ENCODE results near the gene OTUB2. TPM values are rescaled to one million over a fixed set of nuclear protein-coding genes. Genes with fewer than 3 reads are reported as not detected.

OTUB2 gene
- total RNA-seq, 1 experiment from 2014 or later, result 1.2 TPM

DNA sequence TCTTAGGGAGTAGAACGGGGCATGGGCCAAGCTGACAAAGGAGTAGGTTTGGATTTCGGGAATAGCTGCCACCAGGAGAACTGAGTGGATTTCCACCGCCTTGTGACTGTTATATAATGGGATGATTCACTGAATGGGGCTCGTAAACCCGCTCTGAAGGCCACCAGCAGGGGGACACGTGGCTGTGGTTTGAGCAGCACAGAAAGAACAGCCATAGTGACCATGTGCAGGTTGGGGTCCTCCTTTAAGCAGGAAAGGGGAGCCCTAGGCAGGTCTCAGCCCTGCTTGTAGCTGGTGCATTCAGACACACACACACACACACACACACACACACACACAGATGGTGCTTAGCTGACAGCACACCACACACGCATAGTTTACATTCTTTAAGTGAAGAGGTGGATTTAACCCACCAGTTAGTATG, 41.1 kb upstream of the OTUB2 start:
- Histone ChIP-seq H3K4me1 (peaks cover 9% of the 10 kb centered on the region), H3K9me3 (no peaks in the 10 kb centered on the region), H3K4me3 (ENCODE audit: low read depth, low read length) (no peak overlapping the region), H3K27me3 (replicated peaks; ENCODE audit: control insufficient read depth, insufficient read depth, low read length) (no peaks in the 10 kb centered on the region), H3K36me3 (ENCODE audit: control insufficient read depth, insufficient read depth, low read length) (no peaks in the 10 kb centered on the region)
- TF ChIP-seq, protein P1, sequence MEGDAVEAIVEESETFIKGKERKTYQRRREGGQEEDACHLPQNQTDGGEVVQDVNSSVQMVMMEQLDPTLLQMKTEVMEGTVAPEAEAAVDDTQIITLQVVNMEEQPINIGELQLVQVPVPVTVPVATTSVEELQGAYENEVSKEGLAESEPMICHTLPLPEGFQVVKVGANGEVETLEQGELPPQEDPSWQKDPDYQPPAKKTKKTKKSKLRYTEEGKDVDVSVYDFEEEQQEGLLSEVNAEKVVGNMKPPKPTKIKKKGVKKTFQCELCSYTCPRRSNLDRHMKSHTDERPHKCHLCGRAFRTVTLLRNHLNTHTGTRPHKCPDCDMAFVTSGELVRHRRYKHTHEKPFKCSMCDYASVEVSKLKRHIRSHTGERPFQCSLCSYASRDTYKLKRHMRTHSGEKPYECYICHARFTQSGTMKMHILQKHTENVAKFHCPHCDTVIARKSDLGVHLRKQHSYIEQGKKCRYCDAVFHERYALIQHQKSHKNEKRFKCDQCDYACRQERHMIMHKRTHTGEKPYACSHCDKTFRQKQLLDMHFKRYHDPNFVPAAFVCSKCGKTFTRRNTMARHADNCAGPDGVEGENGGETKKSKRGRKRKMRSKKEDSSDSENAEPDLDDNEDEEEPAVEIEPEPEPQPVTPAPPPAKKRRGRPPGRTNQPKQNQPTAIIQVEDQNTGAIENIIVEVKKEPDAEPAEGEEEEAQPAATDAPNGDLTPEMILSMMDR (IDR thresholded peaks at IDR 0.05; ENCODE audit: insufficient read depth in 1 of 2, low read depth in 1 of 2, low read length in 1 of 2, severe bottlenecking in 1 of 2, unreplicated experiment in 1 of 2), result peak; percentile 37 to 47
- intact Hi-C loops (cut with micrococcal nuclease; ENCODE audit: unreplicated experiment), result loop anchor here (1.0 kb wide), 1 partner anchor 16 kb away; no protein-coding TSS in a partner anchor
- Mint-ChIP-seq H3K36me3 (ENCODE audit: insufficient read depth, unreplicated experiment) (no peaks in the 10 kb centered on the region), H3K27ac (ENCODE audit: unreplicated experiment) (no peak overlapping the region), H3K9me3 (ENCODE audit: unreplicated experiment) (no peaks in the 10 kb centered on the region), H3K4me1 (ENCODE audit: low read depth, unreplicated experiment) (no peaks in the 10 kb centered on the region), H3K4me3 (ENCODE audit: unreplicated experiment) (no peak overlapping the region), H3K27me3 (ENCODE audit: insufficient read depth, unreplicated experiment) (no peaks in the 10 kb centered on the region)
- CTCF ChIA-PET, result interaction anchor here (0.6 to 1.0 kb wide), 2 partner anchors 15 to 17 kb away, joined by 4 to 5 read pairs; no protein-coding TSS in a partner anchor
- POLR2A ChIA-PET, result no interaction called here
- BruUV-seq (replicated peaks), result no TSS peak
- DNase-seq, result peak; percentile 67

DNA sequence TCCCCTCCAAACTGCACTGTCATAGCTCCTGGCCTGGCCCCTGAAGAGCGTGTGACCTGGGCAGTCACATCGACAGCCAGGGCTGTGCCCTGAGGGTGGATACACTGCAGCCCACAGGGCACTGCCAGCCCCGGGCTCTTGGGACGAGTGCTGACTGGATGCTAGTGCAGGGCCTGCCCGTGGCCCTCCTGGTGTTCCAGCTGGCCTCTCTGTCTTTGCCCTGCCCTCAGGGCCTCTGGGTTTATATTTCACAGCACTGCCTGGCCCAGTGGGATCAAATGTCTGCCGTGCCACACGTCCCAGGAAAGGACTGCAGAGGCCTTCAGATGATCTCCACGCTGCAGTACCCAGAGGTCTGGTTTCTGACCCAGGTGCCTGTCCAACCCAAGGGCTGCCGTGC, 39.2 kb upstream of the OTUB2 start:
- BruUV-seq (replicated peaks), result no TSS peak
- no peaks in the 10 kb centered on the region for H3K36me3 ChIP-seq (ENCODE audit: control insufficient read depth, insufficient read depth, low read length)
- no peaks in the 10 kb centered on the region for H3K9me3 ChIP-seq
- TF ChIP-seq, protein P1 (IDR thresholded peaks at IDR 0.05; ENCODE audit: insufficient read depth in 1 of 2, low read depth in 1 of 2, low read length in 1 of 2, severe bottlenecking in 1 of 2, unreplicated experiment in 1 of 2), result no peak
- intact Hi-C loops (cut with micrococcal nuclease; ENCODE audit: unreplicated experiment), result no loop called here
- H3K36me3 Mint-ChIP-seq (ENCODE audit: insufficient read depth, unreplicated experiment), result no peaks in the 10 kb centered on the region
- no peak overlapping the region for H3K4me3 Mint-ChIP-seq (ENCODE audit: unreplicated experiment)
- H3K27ac Mint-ChIP-seq (ENCODE audit: unreplicated experiment), result no peak overlapping the region
- no peak overlapping the region for H3K4me3 ChIP-seq (ENCODE audit: low read depth, low read length)
- H3K27me3 ChIP-seq (replicated peaks; ENCODE audit: control insufficient read depth, insufficient read depth, low read length), result no peaks in the 10 kb centered on the region
- CTCF ChIA-PET, result no interaction called here
- H3K4me1 ChIP-seq, result peaks cover 9% of the 10 kb centered on the region
- no peaks in the 10 kb centered on the region for H3K4me1 Mint-ChIP-seq (ENCODE audit: low read depth, unreplicated experiment)
- H3K9me3 Mint-ChIP-seq (ENCODE audit: unreplicated experiment), result no peaks in the 10 kb centered on the region
- POLR2A ChIA-PET, result no interaction called here
- DNase-seq, result no peak
- H3K27me3 Mint-ChIP-seq (ENCODE audit: insufficient read depth, unreplicated experiment), result no peaks in the 10 kb centered on the region

DNA sequence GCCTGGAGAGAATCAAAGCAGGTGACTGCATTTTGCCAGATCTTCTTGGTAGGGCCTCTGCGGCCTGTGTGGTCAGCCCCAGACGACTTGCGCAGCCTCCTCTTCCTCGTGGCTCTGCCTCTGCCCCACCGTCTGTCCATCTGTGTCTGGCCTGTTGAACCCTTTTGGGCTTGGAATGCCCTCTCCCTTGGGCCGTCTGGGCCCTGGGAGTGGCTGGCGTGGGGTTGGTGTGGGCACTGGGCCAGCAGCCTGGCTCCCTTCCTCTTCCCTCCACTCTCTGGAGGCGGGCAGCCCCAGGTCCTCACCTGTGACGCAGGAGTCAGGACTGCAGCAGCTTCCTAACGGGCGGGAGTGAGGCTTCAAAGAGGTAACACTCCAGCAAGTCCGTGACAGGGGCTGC, 38.8 kb upstream of the OTUB2 start:
- H3K9me3 ChIP-seq, result no peaks in the 10 kb centered on the region
- no peak for DNase-seq
- H3K4me1 ChIP-seq, result peaks cover 9% of the 10 kb centered on the region
- no peaks in the 10 kb centered on the region for H3K36me3 ChIP-seq (ENCODE audit: control insufficient read depth, insufficient read depth, low read length)
- POLR2A ChIA-PET, result no interaction called here
- H3K27me3 Mint-ChIP-seq (ENCODE audit: insufficient read depth, unreplicated experiment), result no peaks in the 10 kb centered on the region
- no peak overlapping the region for H3K4me3 ChIP-seq (ENCODE audit: low read depth, low read length)
- H3K4me1 Mint-ChIP-seq (ENCODE audit: low read depth, unreplicated experiment), result no peaks in the 10 kb centered on the region
- no peaks in the 10 kb centered on the region for H3K9me3 Mint-ChIP-seq (ENCODE audit: unreplicated experiment)
- no peaks in the 10 kb centered on the region for H3K36me3 Mint-ChIP-seq (ENCODE audit: insufficient read depth, unreplicated experiment)
- intact Hi-C loops (cut with micrococcal nuclease; ENCODE audit: unreplicated experiment), result no loop called here
- H3K27ac Mint-ChIP-seq (ENCODE audit: unreplicated experiment), result no peak overlapping the region
- H3K4me3 Mint-ChIP-seq (ENCODE audit: unreplicated experiment), result no peak overlapping the region
- CTCF ChIA-PET, result no interaction called here
- no peaks in the 10 kb centered on the region for H3K27me3 ChIP-seq (replicated peaks; ENCODE audit: control insufficient read depth, insufficient read depth, low read length)
- no TSS peak for BruUV-seq (replicated peaks)
- TF ChIP-seq, protein P1 (IDR thresholded peaks at IDR 0.05; ENCODE audit: insufficient read depth in 1 of 2, low read depth in 1 of 2, low read length in 1 of 2, severe bottlenecking in 1 of 2, unreplicated experiment in 1 of 2), result no peak
